PFSK-1 (cell line): Measurements from ENCODE around the gene CTIF.

Experiments
- POLR2AphosphoS5 ChIP-seq: IDR thresholded peaks from 2 replicates; pipeline ENCODE4 v1.6.1; 2012; ENCODE audit warnings: low read depth, mild to moderate bottlenecking, control low read depth, low read length, moderate library complexity
- TAF1 ChIP-seq: IDR thresholded peaks from 2 replicates; pipeline ENCODE4 v1.6.1; 2012; ENCODE audit warnings: low read length, control low read depth, borderline replicate concordance; ENCODE audit not compliant: insufficient read depth

GRCh38 chr18:48797841-48798255 lies 259.0 kb downstream of the CTIF start:
- TF ChIP-seq POLR2AphosphoS5 (no peak), TAF1 (no peak)
